ENCODE results near the gene NIBAN1. TPM values are rescaled to one million over a fixed set of nuclear protein-coding genes. Genes with fewer than 3 reads are reported as not detected.

Gene NIBAN1
- polyA plus RNA-seq, 1 donor from 2014 or later = 0.09 TPM

DNA sequence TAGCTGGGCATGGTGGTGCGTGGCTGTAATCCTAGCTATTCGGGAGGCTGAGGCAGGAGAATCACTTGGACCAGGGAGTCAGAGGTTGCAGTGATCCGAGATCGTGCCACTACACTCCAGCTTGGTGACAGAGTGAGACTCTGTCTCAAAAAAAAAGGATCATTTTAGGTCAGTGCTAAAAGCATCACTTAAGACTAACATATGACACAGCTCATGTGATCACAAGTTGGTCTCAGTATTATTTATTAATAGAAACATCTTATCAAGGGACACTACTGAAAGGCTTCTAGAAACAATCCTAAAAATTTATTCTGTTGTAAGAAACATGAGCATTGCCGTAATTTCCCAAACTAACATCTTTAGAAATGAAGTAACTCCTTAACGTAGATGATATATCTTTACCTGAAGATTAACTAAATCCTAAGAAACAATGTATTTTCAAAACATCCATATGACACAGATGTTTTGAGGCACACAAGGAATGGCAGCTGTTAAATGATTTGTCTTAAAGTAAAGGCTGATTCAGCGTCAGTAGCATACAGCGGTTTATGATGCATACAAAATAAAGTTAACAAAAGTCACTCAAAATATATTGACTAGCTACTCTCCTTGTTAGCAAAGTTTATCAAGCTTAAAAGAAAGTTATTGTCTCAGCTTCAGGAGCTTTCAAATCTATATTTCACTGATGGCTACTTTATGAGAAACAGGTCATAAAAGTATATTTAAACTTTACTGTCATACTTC lies 2.6 kb downstream of the NIBAN1 start:
- no peak overlapping the region for H3K4me3 ChIP-seq (ENCODE audit: low read length)
- no peak overlapping the region for H3K27ac ChIP-seq (ENCODE audit: low read length)
- no peak overlapping the region for H3K4me2 ChIP-seq (ENCODE audit: low read length)
- H3F3A ChIP-seq (ENCODE audit: insufficient read depth, low read length, poor library complexity, severe bottlenecking) = no peaks in the 10 kb centered on the region
- no peaks in the 10 kb centered on the region for H3K9me2 ChIP-seq (ENCODE audit: insufficient read depth, low read length)
- H4K20me1 ChIP-seq (ENCODE audit: insufficient read depth) = no peaks in the 10 kb centered on the region
- no peaks in the 10 kb centered on the region for H3K79me2 ChIP-seq (replicated peaks; ENCODE audit: insufficient read depth, low read length)
- H3K36me3 ChIP-seq (ENCODE audit: insufficient read depth, low read length) = no peaks in the 10 kb centered on the region
- H3K27me3 ChIP-seq (ENCODE audit: insufficient read depth, low read depth, low read length) = peaks cover 46% of the 10 kb centered on the region
- H2AFZ ChIP-seq (ENCODE audit: low read depth, low read length) = no peak overlapping the region
- no peaks in the 10 kb centered on the region for H3K9me3 ChIP-seq (ENCODE audit: low read length)
- no peak overlapping the region for H3K9ac ChIP-seq (ENCODE audit: low read length)
- TF ChIP-seq, protein P1, sequence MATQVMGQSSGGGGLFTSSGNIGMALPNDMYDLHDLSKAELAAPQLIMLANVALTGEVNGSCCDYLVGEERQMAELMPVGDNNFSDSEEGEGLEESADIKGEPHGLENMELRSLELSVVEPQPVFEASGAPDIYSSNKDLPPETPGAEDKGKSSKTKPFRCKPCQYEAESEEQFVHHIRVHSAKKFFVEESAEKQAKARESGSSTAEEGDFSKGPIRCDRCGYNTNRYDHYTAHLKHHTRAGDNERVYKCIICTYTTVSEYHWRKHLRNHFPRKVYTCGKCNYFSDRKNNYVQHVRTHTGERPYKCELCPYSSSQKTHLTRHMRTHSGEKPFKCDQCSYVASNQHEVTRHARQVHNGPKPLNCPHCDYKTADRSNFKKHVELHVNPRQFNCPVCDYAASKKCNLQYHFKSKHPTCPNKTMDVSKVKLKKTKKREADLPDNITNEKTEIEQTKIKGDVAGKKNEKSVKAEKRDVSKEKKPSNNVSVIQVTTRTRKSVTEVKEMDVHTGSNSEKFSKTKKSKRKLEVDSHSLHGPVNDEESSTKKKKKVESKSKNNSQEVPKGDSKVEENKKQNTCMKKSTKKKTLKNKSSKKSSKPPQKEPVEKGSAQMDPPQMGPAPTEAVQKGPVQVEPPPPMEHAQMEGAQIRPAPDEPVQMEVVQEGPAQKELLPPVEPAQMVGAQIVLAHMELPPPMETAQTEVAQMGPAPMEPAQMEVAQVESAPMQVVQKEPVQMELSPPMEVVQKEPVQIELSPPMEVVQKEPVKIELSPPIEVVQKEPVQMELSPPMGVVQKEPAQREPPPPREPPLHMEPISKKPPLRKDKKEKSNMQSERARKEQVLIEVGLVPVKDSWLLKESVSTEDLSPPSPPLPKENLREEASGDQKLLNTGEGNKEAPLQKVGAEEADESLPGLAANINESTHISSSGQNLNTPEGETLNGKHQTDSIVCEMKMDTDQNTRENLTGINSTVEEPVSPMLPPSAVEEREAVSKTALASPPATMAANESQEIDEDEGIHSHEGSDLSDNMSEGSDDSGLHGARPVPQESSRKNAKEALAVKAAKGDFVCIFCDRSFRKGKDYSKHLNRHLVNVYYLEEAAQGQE (IDR thresholded peaks at IDR 0.05; ENCODE audit: borderline replicate concordance) = no peak
- TF ChIP-seq POLR2AphosphoS5 (IDR thresholded peaks at IDR 0.05) (no peak), MXI1 (conservative IDR thresholded peaks at IDR 0.05; ENCODE audit: poor library complexity, severe bottlenecking) (no peak), TAF1 (IDR thresholded peaks at IDR 0.05; ENCODE audit: low read depth) (no peak), EP300 (conservative IDR thresholded peaks at IDR 0.05; ENCODE audit: poor library complexity, severe bottlenecking) (no peak), SMC3 (conservative IDR thresholded peaks at IDR 0.05; ENCODE audit: poor library complexity) (no peak), EZH2 (IDR thresholded peaks at IDR 0.05; ENCODE audit: borderline replicate concordance, insufficient read depth, low read length, poor library complexity, severe bottlenecking) (no peak), CTCF (IDR thresholded peaks at IDR 0.05; ENCODE audit: poor library complexity, severe bottlenecking) (no peak), RAD21 (conservative IDR thresholded peaks at IDR 0.05) (no peak)

DNA sequence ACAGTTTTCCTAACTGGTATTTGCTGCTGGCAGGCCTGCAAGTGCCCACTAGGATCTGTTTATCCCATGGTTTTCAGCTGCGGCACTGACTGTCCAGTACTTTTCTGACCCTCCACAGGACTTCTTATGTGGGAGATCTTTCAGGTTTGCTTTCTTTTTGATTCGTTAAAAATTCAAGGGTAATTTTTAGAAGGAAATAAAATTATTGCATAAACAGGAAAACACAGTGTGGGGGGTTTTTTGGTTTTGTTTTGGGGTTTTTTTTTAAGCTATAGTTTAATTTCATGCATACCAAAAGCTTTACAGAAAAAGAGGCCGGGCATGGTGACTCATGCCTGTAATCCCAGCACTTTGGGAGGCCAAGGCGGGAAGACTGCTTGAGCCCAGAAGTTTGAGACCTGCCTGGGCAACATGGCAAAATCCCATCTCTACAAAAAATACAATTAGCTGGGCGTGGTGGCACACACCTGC lies 3.6 kb downstream of the NIBAN1 start:
- no peaks in the 10 kb centered on the region for H3K79me2 ChIP-seq (replicated peaks; ENCODE audit: insufficient read depth, low read length)
- no peaks in the 10 kb centered on the region for H3K9me3 ChIP-seq (ENCODE audit: low read length)
- no peaks in the 10 kb centered on the region for H3F3A ChIP-seq (ENCODE audit: insufficient read depth, low read length, poor library complexity, severe bottlenecking)
- TF ChIP-seq SMC3 (conservative IDR thresholded peaks at IDR 0.05; ENCODE audit: poor library complexity) (no peak), POLR2AphosphoS5 (IDR thresholded peaks at IDR 0.05) (no peak), CTCF (IDR thresholded peaks at IDR 0.05; ENCODE audit: poor library complexity, severe bottlenecking) (no peak), RAD21 (conservative IDR thresholded peaks at IDR 0.05) (no peak), EZH2 (IDR thresholded peaks at IDR 0.05; ENCODE audit: borderline replicate concordance, insufficient read depth, low read length, poor library complexity, severe bottlenecking) (no peak), MXI1 (conservative IDR thresholded peaks at IDR 0.05; ENCODE audit: poor library complexity, severe bottlenecking) (no peak), TAF1 (IDR thresholded peaks at IDR 0.05; ENCODE audit: low read depth) (no peak), EP300 (conservative IDR thresholded peaks at IDR 0.05; ENCODE audit: poor library complexity, severe bottlenecking) (no peak)
- TF ChIP-seq, protein P1 (IDR thresholded peaks at IDR 0.05; ENCODE audit: borderline replicate concordance) = no peak
- no peaks in the 10 kb centered on the region for H3K9me2 ChIP-seq (ENCODE audit: insufficient read depth, low read length)
- no peak overlapping the region for H3K4me3 ChIP-seq (ENCODE audit: low read length)
- H3K36me3 ChIP-seq (ENCODE audit: insufficient read depth, low read length) = no peaks in the 10 kb centered on the region
- H3K27me3 ChIP-seq (ENCODE audit: insufficient read depth, low read depth, low read length) = peaks cover 36% of the 10 kb centered on the region
- no peak overlapping the region for H3K27ac ChIP-seq (ENCODE audit: low read length)
- no peak overlapping the region for H3K9ac ChIP-seq (ENCODE audit: low read length)
- no peak overlapping the region for H2AFZ ChIP-seq (ENCODE audit: low read depth, low read length)
- no peak overlapping the region for H3K4me2 ChIP-seq (ENCODE audit: low read length)
- no peaks in the 10 kb centered on the region for H4K20me1 ChIP-seq (ENCODE audit: insufficient read depth)

Data from neural cell (in vitro differentiated cells).